NOMO-1 (cell line): Measurements from ENCODE around the gene F7.

Experiments
- DNase-seq, 2 experiments: peaks; one replicate each; lab custom pipeline; 2025; ENCODE audit not compliant: unreplicated experiment in 2 of 2; lab: John Stamatoyannopoulos, UW

The F7 gene

GRCh38 chr13:113166681-113167080 is 61.1 kb downstream of the F7 start:
- DNase-seq: no peak

DNA sequence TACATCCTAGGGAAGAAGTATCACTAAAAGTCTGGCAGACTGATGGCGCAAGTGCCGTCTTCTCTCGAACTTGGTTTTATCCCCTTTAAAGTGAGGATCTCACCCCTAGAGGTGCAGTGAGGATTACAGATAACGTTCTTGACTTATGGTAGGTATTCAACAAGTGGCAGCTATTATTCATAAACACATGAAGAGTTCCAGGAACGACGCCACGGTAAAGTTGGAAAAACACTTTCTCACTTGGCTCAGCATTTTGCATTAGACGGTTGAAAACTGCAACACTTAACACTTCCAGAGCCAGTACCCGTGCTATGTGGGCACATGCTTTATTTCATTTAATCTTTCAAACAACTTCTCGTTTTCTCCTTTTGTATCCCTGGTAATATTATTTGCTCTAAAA is 61.6 kb downstream of the F7 start:
- no peak for DNase-seq

GRCh38 chr13:113167575-113167974 is 62.0 kb downstream of the F7 start:
- no peak for DNase-seq

- DNase-seq: no peak
Measured at GRCh38 chr13:113168211-113168610, 62.6 kb downstream of the F7 start.

DNA sequence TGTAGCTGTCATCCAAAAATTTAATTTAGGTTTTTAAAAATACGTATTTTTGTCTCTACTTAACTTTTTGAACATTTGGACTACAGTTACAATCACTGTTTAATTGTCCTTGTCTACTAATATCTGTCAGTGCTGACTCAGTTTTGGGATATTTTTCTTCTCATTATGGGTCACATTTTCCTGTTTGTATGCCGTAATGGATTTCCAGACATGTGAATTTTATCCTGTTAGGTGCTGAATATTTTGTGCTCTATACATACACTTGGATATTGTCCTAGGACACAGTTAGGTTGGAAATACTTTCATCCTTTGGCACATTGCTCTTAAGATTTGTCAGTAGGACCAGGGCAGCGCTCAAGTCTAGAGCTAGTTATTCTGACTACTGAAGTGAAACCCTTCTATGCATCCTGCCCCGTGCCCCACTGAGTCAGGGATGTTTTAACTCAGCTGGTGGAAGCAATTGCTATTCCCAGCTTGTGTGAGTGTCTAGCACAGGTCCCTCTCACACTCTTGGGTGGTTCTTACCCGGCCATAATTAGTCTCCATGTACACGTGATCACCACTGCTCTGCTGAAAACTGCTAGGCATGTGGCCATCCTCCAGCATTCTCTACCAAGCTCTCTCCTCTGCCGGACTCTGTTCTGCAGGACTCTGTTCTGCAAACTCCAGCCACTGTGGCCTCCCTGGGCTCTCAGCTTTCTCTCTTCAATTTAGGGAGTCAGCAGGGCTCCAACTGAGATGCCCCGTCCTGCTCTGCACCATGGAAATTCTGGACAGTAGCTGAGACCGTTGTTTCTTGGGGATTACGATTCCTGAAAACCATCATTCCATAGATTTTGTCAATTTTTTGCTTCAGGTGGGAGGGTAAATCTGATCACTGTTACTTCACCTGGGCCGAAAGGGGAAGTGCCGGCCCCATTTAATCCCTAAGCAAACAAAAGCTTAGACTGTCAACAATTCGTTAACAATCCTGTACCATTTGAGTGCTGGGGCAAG is 64.0 kb downstream of the F7 start:
- DNase-seq: no peak
